ENCODE data around the gene BEND5.

- TF ChIP-seq, protein P1, sequence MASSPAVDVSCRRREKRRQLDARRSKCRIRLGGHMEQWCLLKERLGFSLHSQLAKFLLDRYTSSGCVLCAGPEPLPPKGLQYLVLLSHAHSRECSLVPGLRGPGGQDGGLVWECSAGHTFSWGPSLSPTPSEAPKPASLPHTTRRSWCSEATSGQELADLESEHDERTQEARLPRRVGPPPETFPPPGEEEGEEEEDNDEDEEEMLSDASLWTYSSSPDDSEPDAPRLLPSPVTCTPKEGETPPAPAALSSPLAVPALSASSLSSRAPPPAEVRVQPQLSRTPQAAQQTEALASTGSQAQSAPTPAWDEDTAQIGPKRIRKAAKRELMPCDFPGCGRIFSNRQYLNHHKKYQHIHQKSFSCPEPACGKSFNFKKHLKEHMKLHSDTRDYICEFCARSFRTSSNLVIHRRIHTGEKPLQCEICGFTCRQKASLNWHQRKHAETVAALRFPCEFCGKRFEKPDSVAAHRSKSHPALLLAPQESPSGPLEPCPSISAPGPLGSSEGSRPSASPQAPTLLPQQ (tag by site-specific recombination; IDR thresholded peaks at IDR 0.05): no peak
- TF ChIP-seq ZNF660 (tag by site-specific recombination; IDR thresholded peaks at IDR 0.05) (no peak), ZNF274 (IDR thresholded peaks at IDR 0.05; ENCODE audit: low read length) (no peak), ZNF274 (tag by site-specific recombination; IDR thresholded peaks at IDR 0.05; ENCODE audit: borderline replicate concordance) (no peak), ZNF221 (tag by site-specific recombination; IDR thresholded peaks at IDR 0.05; ENCODE audit: borderline replicate concordance) (no peak), REPIN1 (tag by site-specific recombination; IDR thresholded peaks at IDR 0.05; ENCODE audit: low read depth) (no peak), ZNF704 (tag by site-specific recombination; IDR thresholded peaks at IDR 0.05) (no peak), YY1 (tag by site-specific recombination; IDR thresholded peaks at IDR 0.05) (no peak), ZNF239 (tag by site-specific recombination; IDR thresholded peaks at IDR 0.05) (no peak), ZNF777 (tag by site-specific recombination; IDR thresholded peaks at IDR 0.05; ENCODE audit: borderline replicate concordance) (no peak), ZNF544 (tag by site-specific recombination; IDR thresholded peaks at IDR 0.05) (no peak), ZNF19 (tag by site-specific recombination; IDR thresholded peaks at IDR 0.05; ENCODE audit: low read depth) (no peak)
- TF ChIP-seq, protein P2, sequence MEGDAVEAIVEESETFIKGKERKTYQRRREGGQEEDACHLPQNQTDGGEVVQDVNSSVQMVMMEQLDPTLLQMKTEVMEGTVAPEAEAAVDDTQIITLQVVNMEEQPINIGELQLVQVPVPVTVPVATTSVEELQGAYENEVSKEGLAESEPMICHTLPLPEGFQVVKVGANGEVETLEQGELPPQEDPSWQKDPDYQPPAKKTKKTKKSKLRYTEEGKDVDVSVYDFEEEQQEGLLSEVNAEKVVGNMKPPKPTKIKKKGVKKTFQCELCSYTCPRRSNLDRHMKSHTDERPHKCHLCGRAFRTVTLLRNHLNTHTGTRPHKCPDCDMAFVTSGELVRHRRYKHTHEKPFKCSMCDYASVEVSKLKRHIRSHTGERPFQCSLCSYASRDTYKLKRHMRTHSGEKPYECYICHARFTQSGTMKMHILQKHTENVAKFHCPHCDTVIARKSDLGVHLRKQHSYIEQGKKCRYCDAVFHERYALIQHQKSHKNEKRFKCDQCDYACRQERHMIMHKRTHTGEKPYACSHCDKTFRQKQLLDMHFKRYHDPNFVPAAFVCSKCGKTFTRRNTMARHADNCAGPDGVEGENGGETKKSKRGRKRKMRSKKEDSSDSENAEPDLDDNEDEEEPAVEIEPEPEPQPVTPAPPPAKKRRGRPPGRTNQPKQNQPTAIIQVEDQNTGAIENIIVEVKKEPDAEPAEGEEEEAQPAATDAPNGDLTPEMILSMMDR (tag by site-specific recombination; IDR thresholded peaks at IDR 0.05): no peak
These were observed 58.0 kb downstream of the BEND5 start for GRCh38 chr1:48718705-48719104.

Data from HEK293 (cell line).